ENCODE data around the gene OR10A5.

GRCh38 chr11:6892400-6892799 is 46.9 kb downstream of the OR10A5 start, which contains the start of gene OR2D2:
- TF ChIP-seq, protein P1, sequence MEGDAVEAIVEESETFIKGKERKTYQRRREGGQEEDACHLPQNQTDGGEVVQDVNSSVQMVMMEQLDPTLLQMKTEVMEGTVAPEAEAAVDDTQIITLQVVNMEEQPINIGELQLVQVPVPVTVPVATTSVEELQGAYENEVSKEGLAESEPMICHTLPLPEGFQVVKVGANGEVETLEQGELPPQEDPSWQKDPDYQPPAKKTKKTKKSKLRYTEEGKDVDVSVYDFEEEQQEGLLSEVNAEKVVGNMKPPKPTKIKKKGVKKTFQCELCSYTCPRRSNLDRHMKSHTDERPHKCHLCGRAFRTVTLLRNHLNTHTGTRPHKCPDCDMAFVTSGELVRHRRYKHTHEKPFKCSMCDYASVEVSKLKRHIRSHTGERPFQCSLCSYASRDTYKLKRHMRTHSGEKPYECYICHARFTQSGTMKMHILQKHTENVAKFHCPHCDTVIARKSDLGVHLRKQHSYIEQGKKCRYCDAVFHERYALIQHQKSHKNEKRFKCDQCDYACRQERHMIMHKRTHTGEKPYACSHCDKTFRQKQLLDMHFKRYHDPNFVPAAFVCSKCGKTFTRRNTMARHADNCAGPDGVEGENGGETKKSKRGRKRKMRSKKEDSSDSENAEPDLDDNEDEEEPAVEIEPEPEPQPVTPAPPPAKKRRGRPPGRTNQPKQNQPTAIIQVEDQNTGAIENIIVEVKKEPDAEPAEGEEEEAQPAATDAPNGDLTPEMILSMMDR (IDR thresholded peaks at IDR 0.05), result no peak
- no peak for TF ChIP-seq POLR2A (IDR thresholded peaks at IDR 0.05)
